ENCODE data around the gene MED13L. TPM values are rescaled to one million over a fixed set of nuclear protein-coding genes. Genes with fewer than 3 reads are reported as not detected.

MED13L gene
- total and polyA plus RNA-seq, 4 donors = 7.9 to 94.0 (median 37.7) TPM

GRCh38 chr12:115945491-115945885 lies 332.0 kb downstream of the MED13L start:
- peak overlapping the region in 1 of 2 donors; percentile 51 for H3K27ac ChIP-seq (ENCODE audit: low read depth in 1 of 2, low read length in 2 of 2)
- peaks cover 2 to 23% (median 15%) of the 10 kb centered on the region in 4 donors for H3K4me1 ChIP-seq (ENCODE audit: control insufficient read depth in 4 of 4, insufficient read depth in 4 of 4, low read length in 3 of 4)
- no peak overlapping the region for H3K4me3 ChIP-seq (ENCODE audit: low read depth in 1 of 3, low read length in 3 of 3)
- no peak for DNase-seq (ENCODE audit: low spot score)
- no peaks in the 10 kb centered on the region for H3K36me3 ChIP-seq (ENCODE audit: control insufficient read depth in 4 of 4, insufficient read depth in 3 of 4, low read depth in 1 of 4, low read length in 3 of 4)
- no peaks in the 10 kb centered on the region for H3K9me3 ChIP-seq (ENCODE audit: control insufficient read depth in 4 of 4, low read length in 3 of 4)
- H3K27me3 ChIP-seq (ENCODE audit: control insufficient read depth in 4 of 4, insufficient read depth in 4 of 4, low read length in 3 of 4) = no peaks in the 10 kb centered on the region
- WGBS = 85% methylated on average over 5 of the region's 5 CpGs
- TF ChIP-seq GABPA (IDR thresholded peaks at IDR 0.05 in 1 of 2, conservative IDR thresholded peaks at IDR 0.05 in 1 of 2) (no peak), JUND (IDR thresholded peaks at IDR 0.05) (no peak), YY1 (IDR thresholded peaks at IDR 0.05) (no peak)
- TF ChIP-seq, protein P1, sequence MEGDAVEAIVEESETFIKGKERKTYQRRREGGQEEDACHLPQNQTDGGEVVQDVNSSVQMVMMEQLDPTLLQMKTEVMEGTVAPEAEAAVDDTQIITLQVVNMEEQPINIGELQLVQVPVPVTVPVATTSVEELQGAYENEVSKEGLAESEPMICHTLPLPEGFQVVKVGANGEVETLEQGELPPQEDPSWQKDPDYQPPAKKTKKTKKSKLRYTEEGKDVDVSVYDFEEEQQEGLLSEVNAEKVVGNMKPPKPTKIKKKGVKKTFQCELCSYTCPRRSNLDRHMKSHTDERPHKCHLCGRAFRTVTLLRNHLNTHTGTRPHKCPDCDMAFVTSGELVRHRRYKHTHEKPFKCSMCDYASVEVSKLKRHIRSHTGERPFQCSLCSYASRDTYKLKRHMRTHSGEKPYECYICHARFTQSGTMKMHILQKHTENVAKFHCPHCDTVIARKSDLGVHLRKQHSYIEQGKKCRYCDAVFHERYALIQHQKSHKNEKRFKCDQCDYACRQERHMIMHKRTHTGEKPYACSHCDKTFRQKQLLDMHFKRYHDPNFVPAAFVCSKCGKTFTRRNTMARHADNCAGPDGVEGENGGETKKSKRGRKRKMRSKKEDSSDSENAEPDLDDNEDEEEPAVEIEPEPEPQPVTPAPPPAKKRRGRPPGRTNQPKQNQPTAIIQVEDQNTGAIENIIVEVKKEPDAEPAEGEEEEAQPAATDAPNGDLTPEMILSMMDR (IDR thresholded peaks at IDR 0.05; ENCODE audit: low read depth, low read length, missing input control) = no peak
- no peak overlapping the region for H3K9ac ChIP-seq (ENCODE audit: low read depth in 1 of 2, low read length in 2 of 2)

GRCh38 chr12:115944837-115945490 lies 332.5 kb downstream of the MED13L start:
- no peaks in the 10 kb centered on the region for H3K9me3 ChIP-seq (ENCODE audit: control insufficient read depth in 4 of 4, low read length in 3 of 4)
- 80% methylated on average over 24 of the region's 24 CpGs for WGBS
- H3K27ac ChIP-seq (ENCODE audit: low read depth in 1 of 2, low read length in 2 of 2) = peak overlapping the region in 1 of 2 donors; percentile 51
- no peak overlapping the region for H3K4me3 ChIP-seq (ENCODE audit: low read depth in 1 of 3, low read length in 3 of 3)
- TF ChIP-seq FOXA1 (IDR thresholded peaks at IDR 0.05) = no peak
- TF ChIP-seq GABPA (IDR thresholded peaks at IDR 0.05 in 1 of 2, conservative IDR thresholded peaks at IDR 0.05 in 1 of 2) = no peak
- TF ChIP-seq, protein P1 (IDR thresholded peaks at IDR 0.05; ENCODE audit: low read depth, low read length, missing input control) = no peak
- no peak for TF ChIP-seq ZBTB33 (IDR thresholded peaks at IDR 0.05)
- no peak for TF ChIP-seq REST (IDR thresholded peaks at IDR 0.05)
- no peak for TF ChIP-seq TAF1 (conservative IDR thresholded peaks at IDR 0.05)
- TF ChIP-seq RAD21 (IDR thresholded peaks at IDR 0.05) = no peak
- no peak for TF ChIP-seq EGR1 (IDR thresholded peaks at IDR 0.05; ENCODE audit: low read depth in 2 of 2)
- TF ChIP-seq NR2F2 (IDR thresholded peaks at IDR 0.05) = no peak
- no peak for TF ChIP-seq YY1 (IDR thresholded peaks at IDR 0.05)
- no peak for TF ChIP-seq ATF3 (IDR thresholded peaks at IDR 0.05)
- TF ChIP-seq MAX (IDR thresholded peaks at IDR 0.05) = peak; percentile 20
- TF ChIP-seq FOXA2 (IDR thresholded peaks at IDR 0.05) = no peak
- TF ChIP-seq JUND (IDR thresholded peaks at IDR 0.05) = peak in 1 of 2 donors; percentile 52
- TF ChIP-seq RXRA (IDR thresholded peaks at IDR 0.05) = peak in 1 of 2 donors; percentile 59
- TF ChIP-seq SP1 (IDR thresholded peaks at IDR 0.05) = no peak
- peak in 1 of 2 donors; percentile 53 for TF ChIP-seq HNF4A (conservative IDR thresholded peaks at IDR 0.05)
- TF ChIP-seq HNF4G (IDR thresholded peaks at IDR 0.05) = no peak
- H3K4me1 ChIP-seq (ENCODE audit: control insufficient read depth in 4 of 4, insufficient read depth in 4 of 4, low read length in 3 of 4) = peaks cover 2 to 23% (median 15%) of the 10 kb centered on the region in 4 donors
- H3K27me3 ChIP-seq (ENCODE audit: control insufficient read depth in 4 of 4, insufficient read depth in 4 of 4, low read length in 3 of 4) = no peaks in the 10 kb centered on the region
- no peak for DNase-seq (ENCODE audit: low spot score)
- H3K9ac ChIP-seq (ENCODE audit: low read depth in 1 of 2, low read length in 2 of 2) = no peak overlapping the region
- H3K36me3 ChIP-seq (ENCODE audit: control insufficient read depth in 4 of 4, insufficient read depth in 3 of 4, low read depth in 1 of 4, low read length in 3 of 4) = no peaks in the 10 kb centered on the region
